Measurements from ENCODE around the gene BCHE.

Gene BCHE

DNA sequence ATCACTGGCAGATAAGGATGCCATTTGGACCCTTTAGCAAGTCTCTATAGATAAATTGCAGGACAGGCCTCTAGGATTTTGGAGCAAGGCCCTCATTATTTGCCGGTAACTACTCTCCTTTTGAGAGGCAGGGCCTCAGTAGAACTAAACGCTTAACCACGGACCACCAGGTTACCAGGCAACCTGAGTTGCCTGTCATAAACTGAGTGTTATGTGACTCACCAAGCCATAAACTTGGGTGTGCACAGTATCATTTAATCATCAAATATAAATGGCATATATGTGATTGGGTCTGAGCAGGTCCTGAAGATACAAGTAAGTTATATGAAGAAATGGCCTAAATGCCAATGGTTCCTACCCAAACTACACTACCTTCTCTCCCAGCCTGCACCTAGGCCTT lies 93.2 kb downstream of the BCHE start:
- Histone ChIP-seq H3K4me1 (ENCODE audit: control insufficient read depth, low read length) (no peaks in the 10 kb centered on the region), H3K9me3 (ENCODE audit: control insufficient read depth, insufficient read depth, low read length) (no peaks in the 10 kb centered on the region), H3K36me3 (ENCODE audit: control insufficient read depth, low read length) (no peaks in the 10 kb centered on the region), H3K27me3 (ENCODE audit: control insufficient read depth, low read length) (no peaks in the 10 kb centered on the region), H3K4me2 (ENCODE audit: low read length) (no peak overlapping the region), H3K27ac (ENCODE audit: low read depth, low read length) (no peak overlapping the region), H3K79me2 (ENCODE audit: control insufficient read depth, low read length) (no peaks in the 10 kb centered on the region), H3K9me2 (replicated peaks; ENCODE audit: control insufficient read depth, low read length) (no peaks in the 10 kb centered on the region), H3K4me3 (ENCODE audit: low read length) (no peak overlapping the region), H3F3A (ENCODE audit: control insufficient read depth, insufficient read depth) (no peaks in the 10 kb centered on the region), H4K20me1 (ENCODE audit: control insufficient read depth, insufficient read depth, low read depth, low read length) (no peaks in the 10 kb centered on the region)
- no peak for TF ChIP-seq EZH2phosphoT487 (IDR thresholded peaks at IDR 0.05; ENCODE audit: borderline replicate concordance, low read length)
- TF ChIP-seq, protein P1, sequence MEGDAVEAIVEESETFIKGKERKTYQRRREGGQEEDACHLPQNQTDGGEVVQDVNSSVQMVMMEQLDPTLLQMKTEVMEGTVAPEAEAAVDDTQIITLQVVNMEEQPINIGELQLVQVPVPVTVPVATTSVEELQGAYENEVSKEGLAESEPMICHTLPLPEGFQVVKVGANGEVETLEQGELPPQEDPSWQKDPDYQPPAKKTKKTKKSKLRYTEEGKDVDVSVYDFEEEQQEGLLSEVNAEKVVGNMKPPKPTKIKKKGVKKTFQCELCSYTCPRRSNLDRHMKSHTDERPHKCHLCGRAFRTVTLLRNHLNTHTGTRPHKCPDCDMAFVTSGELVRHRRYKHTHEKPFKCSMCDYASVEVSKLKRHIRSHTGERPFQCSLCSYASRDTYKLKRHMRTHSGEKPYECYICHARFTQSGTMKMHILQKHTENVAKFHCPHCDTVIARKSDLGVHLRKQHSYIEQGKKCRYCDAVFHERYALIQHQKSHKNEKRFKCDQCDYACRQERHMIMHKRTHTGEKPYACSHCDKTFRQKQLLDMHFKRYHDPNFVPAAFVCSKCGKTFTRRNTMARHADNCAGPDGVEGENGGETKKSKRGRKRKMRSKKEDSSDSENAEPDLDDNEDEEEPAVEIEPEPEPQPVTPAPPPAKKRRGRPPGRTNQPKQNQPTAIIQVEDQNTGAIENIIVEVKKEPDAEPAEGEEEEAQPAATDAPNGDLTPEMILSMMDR (IDR thresholded peaks at IDR 0.05; ENCODE audit: low read depth, low read length, poor library complexity, severe bottlenecking) = no peak

DNA sequence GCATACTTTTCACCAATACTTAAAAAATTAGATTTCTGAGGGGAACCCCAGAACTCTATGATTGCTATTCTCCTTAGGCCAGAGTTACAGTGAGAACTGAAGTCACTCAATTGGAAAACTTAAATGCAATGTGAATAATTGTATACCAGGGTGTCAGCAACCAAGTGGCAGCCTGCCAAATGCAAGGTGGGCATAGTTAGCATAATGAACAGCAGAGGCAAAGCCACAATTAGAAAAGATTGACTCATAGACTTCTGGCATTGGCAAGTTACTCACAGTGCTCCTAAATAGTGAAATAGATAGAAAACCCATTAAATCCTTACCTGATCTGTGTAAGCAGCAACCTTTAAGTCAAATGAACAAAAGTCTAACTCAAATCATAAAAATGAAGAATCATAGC lies 94.9 kb downstream of the BCHE start:
- no peaks in the 10 kb centered on the region for H3K27me3 ChIP-seq (ENCODE audit: control insufficient read depth, low read length)
- no peaks in the 10 kb centered on the region for H3K79me2 ChIP-seq (ENCODE audit: control insufficient read depth, low read length)
- no peaks in the 10 kb centered on the region for H3K9me2 ChIP-seq (replicated peaks; ENCODE audit: control insufficient read depth, low read length)
- no peaks in the 10 kb centered on the region for H4K20me1 ChIP-seq (ENCODE audit: control insufficient read depth, insufficient read depth, low read depth, low read length)
- TF ChIP-seq EZH2phosphoT487 (IDR thresholded peaks at IDR 0.05; ENCODE audit: borderline replicate concordance, low read length) = no peak
- TF ChIP-seq, protein P1 (IDR thresholded peaks at IDR 0.05; ENCODE audit: low read depth, low read length, poor library complexity, severe bottlenecking) = no peak
- no peak overlapping the region for H3K4me3 ChIP-seq (ENCODE audit: low read length)
- no peaks in the 10 kb centered on the region for H3F3A ChIP-seq (ENCODE audit: control insufficient read depth, insufficient read depth)
- H3K36me3 ChIP-seq (ENCODE audit: control insufficient read depth, low read length) = no peaks in the 10 kb centered on the region
- H3K4me1 ChIP-seq (ENCODE audit: control insufficient read depth, low read length) = no peaks in the 10 kb centered on the region
- no peak overlapping the region for H3K4me2 ChIP-seq (ENCODE audit: low read length)
- no peaks in the 10 kb centered on the region for H3K9me3 ChIP-seq (ENCODE audit: control insufficient read depth, insufficient read depth, low read length)
- no peak overlapping the region for H3K27ac ChIP-seq (ENCODE audit: low read depth, low read length)

- no peaks in the 10 kb centered on the region for H3K4me1 ChIP-seq (ENCODE audit: control insufficient read depth, low read length)
- H4K20me1 ChIP-seq (ENCODE audit: control insufficient read depth, insufficient read depth, low read depth, low read length) = no peaks in the 10 kb centered on the region
- H3K4me3 ChIP-seq (ENCODE audit: low read length) = no peak overlapping the region
- H3K79me2 ChIP-seq (ENCODE audit: control insufficient read depth, low read length) = no peaks in the 10 kb centered on the region
- TF ChIP-seq, protein P1 (IDR thresholded peaks at IDR 0.05; ENCODE audit: low read depth, low read length, poor library complexity, severe bottlenecking) = no peak
- no peak for TF ChIP-seq EZH2phosphoT487 (IDR thresholded peaks at IDR 0.05; ENCODE audit: borderline replicate concordance, low read length)
- no peaks in the 10 kb centered on the region for H3K27me3 ChIP-seq (ENCODE audit: control insufficient read depth, low read length)
- H3K9me2 ChIP-seq (replicated peaks; ENCODE audit: control insufficient read depth, low read length) = no peaks in the 10 kb centered on the region
- H3K36me3 ChIP-seq (ENCODE audit: control insufficient read depth, low read length) = no peaks in the 10 kb centered on the region
- H3K9me3 ChIP-seq (ENCODE audit: control insufficient read depth, insufficient read depth, low read length) = no peaks in the 10 kb centered on the region
- no peak overlapping the region for H3K4me2 ChIP-seq (ENCODE audit: low read length)
- H3F3A ChIP-seq (ENCODE audit: control insufficient read depth, insufficient read depth) = no peaks in the 10 kb centered on the region
- no peak overlapping the region for H3K27ac ChIP-seq (ENCODE audit: low read depth, low read length)
Observed at GRCh38 chr3:165729756-165730155, 107.5 kb downstream of the BCHE start.

DNA sequence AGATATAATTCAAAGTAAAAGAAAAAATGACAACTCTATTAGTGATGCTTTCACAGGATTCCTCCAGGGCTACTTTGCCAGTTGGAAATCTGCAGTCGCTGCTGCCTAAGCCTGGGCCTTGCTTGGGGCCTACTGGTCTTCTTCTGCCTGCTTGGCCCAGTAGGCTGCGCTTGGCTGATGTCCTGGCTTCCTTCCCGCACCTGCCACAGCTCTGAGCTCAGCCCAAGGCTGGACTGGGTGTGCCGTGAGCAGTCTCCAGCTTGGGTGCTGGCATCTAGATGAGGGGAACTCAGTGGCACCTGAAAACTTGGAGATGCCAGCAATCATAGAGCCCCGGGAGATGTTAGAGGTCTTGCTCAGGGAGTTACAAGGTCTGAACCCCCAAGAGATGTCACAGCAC lies 108.3 kb downstream of the BCHE start:
- TF ChIP-seq EZH2phosphoT487 (IDR thresholded peaks at IDR 0.05; ENCODE audit: borderline replicate concordance, low read length) = no peak
- TF ChIP-seq, protein P1 (IDR thresholded peaks at IDR 0.05; ENCODE audit: low read depth, low read length, poor library complexity, severe bottlenecking) = no peak
- H3K9me3 ChIP-seq (ENCODE audit: control insufficient read depth, insufficient read depth, low read length) = no peaks in the 10 kb centered on the region
- H3K79me2 ChIP-seq (ENCODE audit: control insufficient read depth, low read length) = no peaks in the 10 kb centered on the region
- no peaks in the 10 kb centered on the region for H4K20me1 ChIP-seq (ENCODE audit: control insufficient read depth, insufficient read depth, low read depth, low read length)
- H3K4me3 ChIP-seq (ENCODE audit: low read length) = no peak overlapping the region
- no peaks in the 10 kb centered on the region for H3K36me3 ChIP-seq (ENCODE audit: control insufficient read depth, low read length)
- H3K4me2 ChIP-seq (ENCODE audit: low read length) = no peak overlapping the region
- H3K9me2 ChIP-seq (replicated peaks; ENCODE audit: control insufficient read depth, low read length) = no peaks in the 10 kb centered on the region
- H3F3A ChIP-seq (ENCODE audit: control insufficient read depth, insufficient read depth) = no peaks in the 10 kb centered on the region
- H3K27ac ChIP-seq (ENCODE audit: low read depth, low read length) = no peak overlapping the region
- no peaks in the 10 kb centered on the region for H3K27me3 ChIP-seq (ENCODE audit: control insufficient read depth, low read length)
- no peaks in the 10 kb centered on the region for H3K4me1 ChIP-seq (ENCODE audit: control insufficient read depth, low read length)

All from DOHH2 (cell line).